ENCODE measurements around the gene RPS28. TPM values are rescaled to one million over a fixed set of nuclear protein-coding genes. Genes with fewer than 3 reads are reported as not detected.
"Not testable (repeated sequence)": the region's sequence is repeated elsewhere in the genome, so short reads cannot be mapped to it uniquely, and the experiment has no call there.

The RPS28 gene
- total and polyA plus RNA-seq, 3 donors from 2014 or later: 221 to 505 (median 398) TPM

DNA sequence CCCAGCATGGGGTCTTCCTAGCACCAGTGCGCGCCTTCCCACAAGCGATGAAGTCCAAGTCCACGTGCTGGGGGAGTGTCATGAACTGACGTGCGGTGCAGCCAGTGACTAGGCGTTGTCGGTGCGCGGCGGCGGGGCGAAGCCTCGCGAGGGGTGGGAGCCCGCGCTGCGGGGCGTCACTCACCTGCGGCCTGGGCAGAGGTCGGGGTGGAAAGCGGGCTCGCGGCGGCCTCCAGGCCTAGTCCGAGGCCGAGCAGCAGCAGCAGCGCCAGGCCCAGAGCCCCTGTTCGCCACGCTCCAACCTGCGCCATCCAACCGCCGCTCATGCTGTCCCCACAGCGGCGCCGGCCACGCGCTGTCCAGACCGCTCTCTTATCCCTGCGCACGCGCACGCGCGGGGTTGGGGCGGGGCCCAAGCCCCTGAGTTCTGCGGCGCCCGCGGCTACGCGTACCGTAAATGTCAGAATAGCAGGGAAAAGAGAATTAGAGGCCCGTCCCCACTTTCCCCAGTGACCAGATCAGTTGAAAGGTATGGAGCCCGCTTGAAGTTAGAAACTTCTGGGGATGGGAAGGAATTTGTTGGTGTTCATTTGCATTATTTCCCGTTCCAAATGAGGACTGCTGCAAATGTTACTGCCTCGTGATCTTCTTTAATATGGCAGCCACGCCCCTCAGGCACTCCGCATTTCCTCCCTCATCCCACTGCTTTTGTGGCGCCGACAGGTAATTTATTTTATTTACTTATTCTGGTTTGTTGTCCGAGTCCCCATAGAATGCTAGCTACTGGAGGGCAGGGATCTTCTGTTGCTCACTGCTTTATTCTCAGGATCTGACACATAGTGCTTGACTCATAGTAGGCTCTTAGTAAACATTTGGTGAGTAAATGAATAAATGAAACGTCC, 13.1 kb upstream of the RPS28 start, which contains the start of gene CD320:
Gene CD320 (minus strand): TSS at position 394 of the 902 bp plus-strand sequence. CDS start 68 bp downstream, at position 326.
- Histone ChIP-seq H3K36me3 (ENCODE audit: low read depth, missing control alignments) (no peaks in the 10 kb centered on the region), H3K4me3 (peak within 1 kb of the TSS; percentile 56 to 63), H3K4me1 (peaks cover 12% of the 10 kb centered on the region), H3K9me3 (no peaks in the 10 kb centered on the region), H3K27me3 (no peaks in the 10 kb centered on the region), H3K27ac (peak within 1 kb of the TSS in 1 of 2 donors; percentile 69)
- intact Hi-C loops (cut with DNase I; ENCODE audit: low total_unique reads): no loop called here
- WGBS, 2 donors: 1 to 3% methylated on average over 29 to 47 of the region's 63 CpGs
- TF ChIP-seq, protein P1, sequence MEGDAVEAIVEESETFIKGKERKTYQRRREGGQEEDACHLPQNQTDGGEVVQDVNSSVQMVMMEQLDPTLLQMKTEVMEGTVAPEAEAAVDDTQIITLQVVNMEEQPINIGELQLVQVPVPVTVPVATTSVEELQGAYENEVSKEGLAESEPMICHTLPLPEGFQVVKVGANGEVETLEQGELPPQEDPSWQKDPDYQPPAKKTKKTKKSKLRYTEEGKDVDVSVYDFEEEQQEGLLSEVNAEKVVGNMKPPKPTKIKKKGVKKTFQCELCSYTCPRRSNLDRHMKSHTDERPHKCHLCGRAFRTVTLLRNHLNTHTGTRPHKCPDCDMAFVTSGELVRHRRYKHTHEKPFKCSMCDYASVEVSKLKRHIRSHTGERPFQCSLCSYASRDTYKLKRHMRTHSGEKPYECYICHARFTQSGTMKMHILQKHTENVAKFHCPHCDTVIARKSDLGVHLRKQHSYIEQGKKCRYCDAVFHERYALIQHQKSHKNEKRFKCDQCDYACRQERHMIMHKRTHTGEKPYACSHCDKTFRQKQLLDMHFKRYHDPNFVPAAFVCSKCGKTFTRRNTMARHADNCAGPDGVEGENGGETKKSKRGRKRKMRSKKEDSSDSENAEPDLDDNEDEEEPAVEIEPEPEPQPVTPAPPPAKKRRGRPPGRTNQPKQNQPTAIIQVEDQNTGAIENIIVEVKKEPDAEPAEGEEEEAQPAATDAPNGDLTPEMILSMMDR (IDR thresholded peaks at IDR 0.05): no peak
- TF ChIP-seq POLR2A (IDR thresholded peaks at IDR 0.05): no peak
- DNase-seq: peak; percentile 95

DNA sequence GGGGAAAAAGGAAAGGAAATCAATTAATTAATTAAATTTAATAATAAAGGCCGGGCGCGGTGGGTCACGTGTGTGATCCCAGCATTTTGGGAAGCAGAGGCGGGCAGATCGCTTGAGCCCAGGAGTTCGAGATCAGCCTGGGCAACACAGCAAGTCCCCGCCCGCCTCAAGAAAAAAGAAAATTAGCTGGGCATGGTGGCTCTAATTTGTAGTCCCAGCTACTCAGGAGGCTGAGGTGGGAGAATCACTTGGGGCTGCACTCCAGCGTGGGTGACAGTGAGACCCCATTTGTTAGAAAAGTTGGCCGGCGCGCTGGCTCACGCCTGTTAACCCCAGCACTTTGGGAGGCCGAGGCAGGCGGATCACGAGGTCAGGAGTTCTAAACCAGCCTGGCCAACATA, 12.4 kb upstream of the RPS28 start:
- Histone ChIP-seq H3K4me1 (peaks cover 12% of the 10 kb centered on the region), H3K36me3 (ENCODE audit: low read depth, missing control alignments) (no peaks in the 10 kb centered on the region), H3K27me3 (no peaks in the 10 kb centered on the region), H3K4me3 (peak overlapping the region; percentile 56 to 63), H3K27ac (peak overlapping the region in 1 of 2 donors; percentile 69), H3K9me3 (no peaks in the 10 kb centered on the region)
- 50 to 56% methylated on average over 17 of the region's 17 CpGs for WGBS, 2 donors
- intact Hi-C loops (cut with DNase I; ENCODE audit: low total_unique reads): no loop called here
- no peak for TF ChIP-seq POLR2A (IDR thresholded peaks at IDR 0.05)
- TF ChIP-seq, protein P1 (IDR thresholded peaks at IDR 0.05): no peak
- no peak for DNase-seq

DNA sequence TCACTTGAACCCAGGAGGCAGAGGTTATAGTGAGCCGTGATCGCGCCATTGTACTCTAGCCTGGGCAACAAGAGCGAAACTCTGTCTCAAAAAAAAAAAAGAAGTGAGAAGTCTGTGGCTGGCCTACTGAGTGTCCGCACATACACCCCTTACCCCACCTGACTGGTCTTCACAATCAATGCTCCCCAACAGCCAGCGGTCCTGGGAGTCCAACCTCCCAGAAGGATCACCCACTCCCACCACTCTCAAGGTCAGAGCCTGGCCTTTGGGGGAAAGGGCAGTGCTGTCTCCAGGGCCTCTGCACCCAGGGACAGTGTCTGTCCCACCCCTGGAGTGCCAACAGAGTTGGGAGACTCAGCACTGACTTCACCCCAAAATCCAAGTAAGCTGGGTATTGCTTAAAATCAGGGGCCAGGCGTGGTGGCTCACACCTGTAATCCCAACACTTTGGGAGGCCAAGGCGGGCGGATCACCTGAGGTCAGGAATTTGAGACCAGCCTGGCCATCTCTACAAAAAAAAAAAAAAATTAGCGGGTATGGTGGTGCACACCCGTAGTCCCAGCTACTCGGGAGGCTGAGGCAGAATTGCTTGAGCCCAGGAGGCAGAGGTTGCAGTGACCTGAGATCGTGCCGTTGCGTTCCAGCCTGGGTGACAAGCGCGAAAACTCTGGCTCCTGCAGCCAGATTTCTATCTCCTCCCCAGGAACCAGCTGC, 10.8 kb upstream of the RPS28 start:
- Histone ChIP-seq H3K27me3 (no peaks in the 10 kb centered on the region), H3K4me1 (peaks cover 12% of the 10 kb centered on the region), H3K27ac (no peak overlapping the region), H3K9me3 (no peaks in the 10 kb centered on the region), H3K4me3 (no peak overlapping the region), H3K36me3 (ENCODE audit: low read depth, missing control alignments) (no peaks in the 10 kb centered on the region)
- WGBS, 2 donors: 94 to 96% methylated on average over 17 of the region's 17 CpGs
- TF ChIP-seq, protein P1 (IDR thresholded peaks at IDR 0.05): no peak
- TF ChIP-seq POLR2A (IDR thresholded peaks at IDR 0.05): no peak
- intact Hi-C loops (cut with DNase I; ENCODE audit: low total_unique reads): no loop called here
- DNase-seq: no peak

DNA sequence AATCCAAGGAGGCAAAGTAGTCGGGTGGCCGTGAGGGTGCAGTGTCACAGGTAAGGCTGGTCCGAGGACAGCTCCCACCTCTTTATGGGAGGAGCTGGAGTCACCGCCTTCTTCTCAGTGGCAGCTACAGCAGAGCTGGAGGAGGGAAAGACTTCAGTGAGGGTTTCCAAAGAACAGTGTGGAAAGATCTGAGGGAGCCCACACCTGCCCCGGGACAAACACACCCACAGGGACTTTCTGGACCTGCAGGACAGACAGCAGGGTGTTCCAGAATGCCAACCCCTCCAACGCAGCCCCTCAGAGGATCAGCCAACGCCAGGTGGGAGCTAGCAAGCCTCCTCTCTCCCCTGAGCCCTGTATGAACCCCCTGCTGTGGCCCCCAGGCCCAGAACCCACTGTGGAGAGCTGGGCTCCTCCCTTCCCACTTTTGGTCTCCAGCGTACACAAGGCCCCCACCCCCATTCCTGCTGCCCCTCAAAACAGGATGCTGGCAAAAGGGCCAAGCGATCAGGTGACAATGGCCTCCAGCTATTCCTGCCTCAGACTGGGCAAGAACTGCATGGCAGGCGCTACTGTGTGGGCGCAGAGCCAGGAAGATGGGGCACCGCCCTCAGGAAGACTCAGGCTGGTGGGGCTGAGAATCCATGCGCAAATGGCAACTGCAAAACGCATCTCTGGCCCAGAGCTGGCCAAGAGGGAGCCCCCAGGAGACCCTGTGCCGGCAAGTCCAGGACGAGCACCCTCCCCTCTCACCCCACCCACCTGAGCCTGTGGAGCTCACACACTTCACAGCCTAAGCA, 9.6 kb upstream of the RPS28 start:
- DNase-seq: no peak
- H3K9me3 ChIP-seq: no peaks in the 10 kb centered on the region
- TF ChIP-seq, protein P1 (IDR thresholded peaks at IDR 0.05): no peak
- no peak for TF ChIP-seq POLR2A (IDR thresholded peaks at IDR 0.05)
- intact Hi-C loops (cut with DNase I; ENCODE audit: low total_unique reads): no loop called here
- 73 to 81% methylated on average over 15 to 16 of the region's 16 CpGs for WGBS, 2 donors
- no peaks in the 10 kb centered on the region for H3K27me3 ChIP-seq
- H3K36me3 ChIP-seq (ENCODE audit: low read depth, missing control alignments): no peaks in the 10 kb centered on the region
- H3K4me1 ChIP-seq: peaks cover 12% of the 10 kb centered on the region
- H3K27ac ChIP-seq: no peak overlapping the region
- no peak overlapping the region for H3K4me3 ChIP-seq

DNA sequence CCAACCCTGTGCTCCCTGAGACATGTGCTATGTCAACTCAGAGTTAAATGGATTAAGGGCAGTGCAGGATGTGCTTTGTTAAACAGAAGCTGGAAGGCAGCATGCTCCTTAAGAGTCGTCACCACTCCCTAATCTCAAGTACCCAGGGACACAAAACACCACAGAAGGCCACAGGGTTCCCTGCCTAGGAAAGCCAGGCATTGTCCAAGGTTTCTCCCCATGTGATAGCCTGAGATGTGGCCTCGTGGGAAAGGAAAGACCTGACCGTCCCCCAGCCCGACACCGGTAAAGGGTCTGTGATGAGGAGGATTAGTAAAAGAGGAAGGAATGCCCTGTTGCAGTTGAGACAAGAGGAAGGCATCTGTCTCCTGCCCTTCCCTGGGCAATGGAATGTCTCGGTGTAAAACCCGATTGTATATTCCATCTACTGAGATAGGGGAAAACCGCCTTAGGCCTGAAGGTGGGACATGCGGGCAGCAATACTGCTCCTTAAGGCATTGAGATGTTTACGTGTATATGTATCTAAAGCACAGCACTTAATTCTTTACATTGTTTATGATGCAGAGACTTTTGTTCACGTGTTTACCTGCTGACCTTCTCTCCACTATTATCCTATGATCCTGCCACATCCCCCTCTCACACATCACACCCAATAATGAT, 6.2 kb upstream of the RPS28 start:
- not testable (repeated sequence) for H3K27ac ChIP-seq, H3K4me3 ChIP-seq
- WGBS, 2 donors: 81 to 86% methylated on average over 10 to 11 of the region's 11 CpGs

More for the DNA sequence above, 6.2 kb upstream of the RPS28 start:
- H3K4me1 ChIP-seq; H3K27me3 ChIP-seq; H3K36me3 ChIP-seq (ENCODE audit: low read depth, missing control alignments); H3K9me3 ChIP-seq; DNase-seq; intact Hi-C loops (cut with DNase I; ENCODE audit: low total_unique reads): not testable (repeated sequence)
